ENCODE results near the gene ENTPD6.
"Not testable (repeated sequence)": the region's sequence is repeated elsewhere in the genome, so short reads cannot be mapped to it uniquely, and the experiment has no call there.

Gene ENTPD6

DNA sequence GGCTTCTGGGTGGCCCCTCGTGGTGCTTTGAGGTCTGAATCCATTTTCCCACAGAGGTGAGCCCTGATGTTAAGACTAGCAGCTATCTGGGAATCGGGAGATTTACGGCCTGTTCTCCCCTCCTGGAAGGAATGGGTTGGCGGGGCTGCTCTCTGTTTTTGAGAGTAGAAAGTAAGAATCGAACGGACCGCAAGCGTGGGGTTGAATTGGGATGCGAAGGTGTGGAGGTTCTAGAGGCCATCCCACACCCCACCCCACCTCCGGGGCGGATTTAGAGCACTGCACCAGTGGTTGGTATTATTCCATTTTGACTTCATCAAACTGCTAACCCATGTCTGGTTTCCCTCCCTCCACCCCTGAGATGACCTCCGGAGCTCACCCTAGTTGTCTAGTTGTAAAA, 63.8 kb downstream of the ENTPD6 start:
- DNase-seq, result no peak

GRCh38 chr20:25259788-25260254, 64.3 kb downstream of the ENTPD6 start:
- DNase-seq, result no peak

DNA sequence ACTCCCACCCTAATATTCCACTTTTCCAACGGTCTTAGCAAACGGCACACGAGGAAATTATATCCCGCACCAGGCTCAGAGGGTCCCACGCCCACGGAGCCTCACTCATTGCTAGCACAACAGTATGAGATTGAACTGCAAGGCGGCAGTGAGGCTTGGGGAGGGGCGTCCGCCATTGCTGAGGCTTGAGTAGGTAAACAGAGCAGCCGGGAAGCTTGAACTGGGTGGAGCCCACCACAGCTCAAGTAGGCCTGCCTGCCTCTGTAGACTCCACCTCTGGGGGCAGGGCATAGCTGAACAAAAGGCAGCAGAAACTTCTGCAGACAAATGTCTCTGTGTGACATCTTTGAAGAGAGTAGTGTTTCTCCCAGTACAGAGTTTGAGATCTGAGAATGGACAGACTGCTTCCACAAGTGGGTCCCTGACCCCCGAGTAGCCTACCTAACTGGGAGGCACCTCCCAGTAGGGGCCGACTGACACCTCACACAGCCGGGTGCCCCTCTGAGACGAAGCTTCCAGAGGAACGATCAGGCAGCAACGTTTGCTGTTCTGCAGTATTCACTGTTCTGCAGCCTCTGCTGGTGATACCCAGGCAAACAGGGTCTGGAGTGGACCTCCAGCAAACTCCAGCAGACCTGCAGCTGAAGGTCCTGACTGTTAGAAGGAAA, 65.4 kb downstream of the ENTPD6 start:
- not testable (repeated sequence) for DNase-seq

- no peak for DNase-seq
Observed at GRCh38 chr20:25269057-25269832, 73.7 kb downstream of the ENTPD6 start.

DNA sequence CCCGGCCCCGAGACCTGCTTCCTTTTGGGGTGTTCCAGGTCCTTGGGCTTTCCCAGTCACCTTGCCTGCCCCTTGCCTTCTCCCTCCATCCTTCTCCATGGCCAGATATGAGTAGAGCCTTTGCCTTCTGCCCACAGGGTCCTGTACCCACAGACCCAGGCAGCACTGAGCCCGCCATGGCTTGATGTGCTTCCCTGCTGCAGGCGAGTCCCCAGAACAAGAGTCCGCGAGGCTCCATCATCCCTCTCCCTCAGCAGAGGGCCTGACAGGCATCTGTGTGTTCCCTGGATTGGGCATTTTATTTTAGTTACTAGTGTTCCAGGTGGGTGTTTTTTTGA, 74.3 kb downstream of the ENTPD6 start:
- DNase-seq, result no peak

- no peak for DNase-seq
Observed at GRCh38 chr20:25270829-25271251, 75.3 kb downstream of the ENTPD6 start.

DNA sequence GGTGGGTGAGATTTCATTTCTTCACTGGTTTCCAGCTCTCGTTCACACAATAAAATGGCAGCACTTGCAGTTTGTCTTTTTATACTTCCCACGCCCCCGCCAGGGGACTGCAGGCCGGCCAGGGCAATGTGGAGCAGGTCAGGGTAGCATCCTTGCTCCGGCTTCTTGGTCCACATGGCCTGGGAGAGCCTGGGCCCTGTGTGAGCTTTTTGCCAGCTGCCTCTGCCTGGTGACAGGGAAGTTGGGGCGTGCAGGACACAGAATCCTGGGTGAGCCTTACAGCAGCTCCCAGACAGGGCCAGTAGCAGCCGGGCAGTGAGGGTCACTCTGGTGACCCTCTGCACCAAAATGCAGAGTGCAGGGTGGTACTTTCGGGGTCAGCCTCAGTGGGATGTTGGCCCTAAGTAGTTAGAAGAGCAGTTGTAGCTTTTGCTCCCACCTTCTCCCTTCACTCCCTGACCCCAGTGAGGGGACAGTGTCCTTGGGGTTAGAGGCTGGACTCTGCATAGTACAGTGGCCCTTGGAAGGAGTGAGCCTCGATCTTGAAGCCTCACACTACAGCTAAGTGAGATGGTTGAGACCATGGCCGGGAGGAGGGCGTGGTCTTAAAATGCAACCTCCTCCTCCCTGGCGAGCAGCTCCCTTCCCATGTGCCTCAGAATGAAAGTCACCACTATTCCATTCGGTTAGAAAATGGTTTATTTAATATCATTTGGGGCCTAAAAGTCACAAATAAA, 76.1 kb downstream of the ENTPD6 start:
- no peak for DNase-seq

GRCh38 chr20:25272223-25273000, 76.9 kb downstream of the ENTPD6 start:
- DNase-seq, result no peak

DNA sequence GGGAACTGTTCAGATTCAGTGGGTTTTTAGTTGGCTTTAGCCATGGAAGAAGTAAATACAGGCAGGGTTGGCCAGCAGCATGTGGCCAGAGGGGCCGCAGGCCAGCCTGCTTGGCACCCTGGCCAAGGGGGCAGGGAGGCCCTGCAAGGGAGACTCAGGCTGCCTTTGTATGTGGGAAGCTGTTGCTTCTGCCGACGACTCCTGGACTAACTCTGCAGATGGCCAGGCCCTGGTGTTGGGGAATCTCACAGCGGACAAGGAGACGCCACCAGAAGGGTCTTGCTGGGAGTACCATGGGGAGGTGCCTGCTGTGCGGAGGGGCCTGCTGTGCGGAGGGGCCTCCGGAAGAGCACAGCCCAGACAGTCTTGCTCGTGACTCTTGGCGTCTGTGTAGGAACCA, 77.5 kb downstream of the ENTPD6 start:
- no peak for DNase-seq

DNA sequence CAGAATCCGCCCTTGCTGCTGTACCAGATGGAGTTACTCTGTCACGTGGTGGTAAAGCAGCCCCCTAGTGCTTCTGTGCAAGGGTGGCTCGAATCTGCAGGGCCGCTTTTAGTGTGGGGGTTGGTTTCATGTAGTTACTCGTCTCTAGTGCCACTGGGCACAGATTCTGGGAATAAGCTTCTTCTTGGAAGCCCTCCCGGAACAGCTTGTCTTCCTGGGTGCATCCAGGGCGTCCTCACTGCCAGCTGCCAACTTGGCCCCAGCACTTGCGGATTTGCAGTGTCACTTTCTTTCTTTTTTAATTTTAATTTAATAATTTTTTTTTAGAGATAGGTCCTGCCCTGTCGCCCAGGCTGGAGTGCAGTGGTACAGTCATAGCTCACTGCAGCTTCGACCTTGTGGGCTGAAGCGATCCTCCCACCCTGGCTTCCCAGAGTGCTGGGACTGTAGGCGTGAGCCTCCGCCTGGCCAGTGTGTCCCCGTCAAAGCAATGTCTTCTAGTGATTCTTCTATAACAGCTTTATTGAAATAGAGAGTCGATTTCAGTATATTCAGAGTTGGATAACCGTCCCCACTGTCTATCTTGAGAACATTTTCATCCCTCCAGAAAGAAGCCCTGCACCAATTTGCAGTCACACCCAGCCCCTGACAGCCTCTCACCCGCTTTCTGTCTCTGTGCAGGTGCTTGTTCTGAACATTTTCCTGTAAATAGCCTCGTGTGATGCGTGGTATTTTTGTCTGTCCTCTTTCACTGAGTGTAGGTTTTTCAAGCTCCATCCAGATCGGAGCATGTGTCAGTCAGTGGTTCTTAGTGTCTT, 78.2 kb downstream of the ENTPD6 start:
- no peak for DNase-seq

GRCh38 chr20:25274481-25274880, 79.0 kb downstream of the ENTPD6 start:
- DNase-seq, result no peak

DNA sequence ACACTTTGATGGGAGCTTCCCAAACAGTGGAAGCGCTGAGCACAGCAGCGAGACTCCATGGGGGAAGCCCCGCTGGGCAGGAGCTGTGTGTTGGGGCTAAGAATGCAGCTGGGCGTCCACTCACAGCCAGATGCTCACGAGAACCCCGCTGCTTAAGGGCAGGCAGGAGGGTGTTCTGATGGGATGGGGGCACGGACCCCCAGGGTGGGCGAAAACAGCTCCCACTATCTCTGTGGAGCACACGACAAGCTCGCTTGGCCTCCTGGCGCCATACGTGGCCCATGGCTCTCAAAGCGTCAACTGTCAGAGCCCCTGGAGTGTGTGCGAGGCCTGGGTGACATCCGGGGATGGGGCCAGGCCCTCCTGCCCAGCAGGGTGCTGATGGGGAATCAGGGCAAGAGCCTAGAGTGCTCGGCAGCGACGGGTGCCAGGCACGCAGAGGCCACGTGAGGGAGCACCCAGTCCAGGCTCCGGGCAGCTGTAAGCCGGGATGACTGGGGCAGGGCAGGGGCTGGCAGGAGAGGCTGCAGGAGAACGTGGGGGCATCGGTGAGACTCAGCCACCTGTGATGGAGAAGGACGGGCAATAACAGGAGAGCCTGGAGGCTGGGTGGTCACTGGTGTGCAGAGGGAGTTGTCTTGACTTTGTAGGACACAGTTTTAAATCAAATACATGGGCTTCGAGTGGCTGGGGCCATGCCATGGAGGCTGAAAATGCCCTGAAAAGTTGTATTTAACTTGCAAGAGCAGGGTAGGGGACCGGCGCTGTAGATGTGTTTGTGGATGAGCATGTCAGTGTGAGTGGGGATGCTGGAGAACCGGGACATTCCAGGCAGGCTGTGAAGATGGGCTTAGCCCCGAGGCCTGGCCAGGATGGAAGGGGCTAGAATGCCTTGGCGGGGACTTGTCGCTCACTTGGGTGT, 79.6 kb downstream of the ENTPD6 start:
- no peak for DNase-seq

DNA sequence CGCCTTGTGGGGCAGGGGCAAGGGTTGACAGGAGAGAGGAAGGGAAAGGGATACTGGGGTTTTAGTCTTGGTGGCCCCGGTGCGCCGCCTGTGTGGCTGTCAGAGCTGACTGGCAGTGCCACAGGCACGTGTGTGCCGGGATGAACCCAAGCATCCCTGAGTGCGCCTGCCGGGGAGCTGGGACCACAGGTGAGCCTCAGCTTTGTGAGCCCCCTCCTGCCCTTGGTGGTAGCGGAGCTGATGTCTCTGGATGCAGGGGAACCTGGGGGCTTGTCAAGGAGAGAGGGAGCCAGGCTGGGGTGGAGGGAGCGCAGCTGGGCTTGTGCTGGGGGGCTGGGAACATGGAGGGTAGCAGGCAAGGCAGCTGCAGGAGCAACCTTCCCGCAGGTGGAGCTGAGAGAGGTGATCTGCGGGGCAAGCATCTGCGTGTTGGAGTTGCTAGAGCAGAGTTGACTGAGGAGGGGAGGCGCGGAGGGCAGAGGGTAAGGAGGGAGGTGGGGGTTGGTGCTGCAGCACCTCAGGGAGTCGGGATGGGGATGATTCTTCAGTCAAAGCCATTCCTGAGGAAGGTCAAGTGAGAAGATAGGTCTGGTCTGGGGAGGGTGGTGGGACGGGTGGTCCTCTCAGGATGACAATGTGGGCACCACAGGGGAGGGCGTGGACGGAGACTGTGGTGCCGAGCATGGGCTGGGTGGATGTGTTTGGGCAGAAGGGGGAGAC, 80.5 kb downstream of the ENTPD6 start:
- no peak for DNase-seq
